Muscle of back (tissue), 11 donors: ENCODE results near the gene ZRANB3. TPM values are rescaled to one million over a fixed set of nuclear protein-coding genes. Genes with fewer than 3 reads are reported as not detected.
"Not testable (repeated sequence)": the region's sequence is repeated elsewhere in the genome, so short reads cannot be mapped to it uniquely, and the experiment has no call there.

Experiments
- DNase-seq, 3 donors: peaks; one replicate each; pipeline versions ENCODE4 v3.0.0 to v3.0.0-alpha.2; 2013
- polyA plus RNA-seq, 10 donors: library from polyadenylated mRNA; unstranded; fragments of 120-200 nt; gene quantifications; one replicate each; pipeline ENCODE4 v1.2.1, GENCODE V29; 2013; ENCODE audit not compliant: insufficient read length in 10 of 10

ZRANB3 gene
- polyA plus RNA-seq, 10 donors: 4.9 to 9.5 (median 6.4) TPM

DNA sequence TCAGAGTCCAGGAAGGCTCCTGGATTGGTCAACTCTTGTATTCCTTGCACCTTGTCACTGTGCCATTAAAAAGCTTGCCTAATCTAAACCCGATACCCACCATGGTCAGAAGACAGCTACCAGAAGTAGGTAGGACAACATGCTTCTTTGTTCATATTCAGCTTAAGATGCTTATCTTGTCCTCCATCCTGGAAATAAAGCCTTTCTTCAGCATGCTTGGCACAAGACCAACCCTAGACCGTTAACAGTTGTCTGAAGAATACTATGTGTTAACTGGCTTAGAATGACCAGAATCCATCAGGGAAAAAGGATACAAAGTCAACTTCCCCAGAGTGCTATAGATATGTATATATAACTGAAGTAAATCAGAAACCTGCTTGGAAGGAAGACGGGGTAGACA, 193.9 kb downstream of the ZRANB3 start:
- peak in 1 of 3 donors; percentile 3 for DNase-seq

DNA sequence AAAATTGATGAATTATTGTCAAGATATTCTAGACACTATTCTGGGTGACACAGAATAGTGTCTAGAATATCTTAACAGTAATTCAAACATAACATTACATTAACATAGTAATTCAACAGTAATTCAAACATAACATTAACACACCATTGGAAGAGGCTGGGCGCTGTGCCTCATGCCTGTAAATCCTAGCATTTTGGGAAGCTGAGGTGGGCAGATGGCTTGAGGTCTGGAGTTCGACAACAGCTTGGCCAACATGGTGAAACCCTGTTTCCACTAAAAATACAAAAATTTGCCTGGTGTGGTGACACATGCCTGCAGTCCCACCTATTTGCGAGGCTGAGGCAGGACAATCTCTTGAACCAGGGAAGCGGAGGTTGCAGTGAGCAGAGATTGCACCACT, 195.8 kb downstream of the ZRANB3 start:
- DNase-seq: no peak

DNA sequence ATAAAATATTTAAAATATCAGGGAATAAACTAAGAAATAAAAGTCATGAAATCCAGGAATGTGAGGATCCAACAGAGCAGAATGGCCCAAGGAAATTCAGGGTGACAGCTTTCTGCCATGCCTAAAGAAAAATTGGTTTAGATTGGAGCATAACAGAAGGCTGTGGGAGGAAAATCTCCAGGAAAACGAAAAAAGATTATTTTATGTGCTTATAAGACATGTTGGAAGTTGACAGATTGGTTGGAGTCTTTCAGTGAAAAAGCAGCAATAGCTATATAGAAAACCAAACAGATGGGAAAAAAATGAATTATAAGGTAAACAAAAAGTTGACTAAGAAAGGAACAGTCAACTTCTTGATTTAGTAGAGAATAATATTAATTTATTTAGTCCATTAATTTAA, 203.9 kb downstream of the ZRANB3 start:
- DNase-seq: no peak

DNA sequence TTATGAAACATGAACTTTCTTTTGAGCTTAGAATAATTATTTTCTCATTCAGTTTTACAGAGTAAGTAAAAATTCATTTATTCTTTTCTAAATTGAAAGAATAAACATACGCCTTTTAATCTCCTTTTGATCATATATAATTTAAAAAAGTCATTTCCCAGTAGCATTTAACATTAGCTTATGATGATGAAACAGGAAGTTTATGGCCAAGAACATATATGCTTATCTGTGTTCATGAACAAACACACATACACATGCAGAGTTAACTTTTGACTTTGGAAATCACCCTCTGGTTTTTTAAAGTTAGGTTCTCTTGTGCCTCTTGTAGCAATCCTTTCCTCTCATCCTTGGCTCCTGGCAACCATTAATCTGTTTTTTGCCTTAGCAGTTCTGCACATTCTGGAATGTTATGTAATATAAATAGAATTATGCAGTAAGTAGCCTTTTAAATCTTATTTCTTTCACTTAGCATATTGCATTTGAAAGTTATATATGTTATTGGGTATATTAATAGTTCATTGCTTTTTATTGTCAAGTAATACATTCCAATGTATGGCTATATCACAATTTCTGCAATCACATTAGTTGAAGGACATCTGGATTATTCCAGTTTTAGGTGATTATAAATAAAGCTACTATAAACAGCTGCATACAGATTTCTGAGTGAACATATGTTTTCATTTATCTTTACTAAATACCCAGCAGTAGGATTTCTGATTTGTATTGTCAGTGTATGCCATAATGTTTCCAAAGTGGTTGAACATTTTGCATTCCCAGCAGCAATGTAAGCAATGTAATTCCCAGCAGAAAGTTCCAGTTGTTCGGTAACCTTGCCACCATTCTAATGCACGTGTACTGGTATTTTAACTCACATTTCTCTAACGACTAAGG, 210.3 kb downstream of the ZRANB3 start:
- DNase-seq: peak in 2 of 3 donors; percentile 3 to 39

DNA sequence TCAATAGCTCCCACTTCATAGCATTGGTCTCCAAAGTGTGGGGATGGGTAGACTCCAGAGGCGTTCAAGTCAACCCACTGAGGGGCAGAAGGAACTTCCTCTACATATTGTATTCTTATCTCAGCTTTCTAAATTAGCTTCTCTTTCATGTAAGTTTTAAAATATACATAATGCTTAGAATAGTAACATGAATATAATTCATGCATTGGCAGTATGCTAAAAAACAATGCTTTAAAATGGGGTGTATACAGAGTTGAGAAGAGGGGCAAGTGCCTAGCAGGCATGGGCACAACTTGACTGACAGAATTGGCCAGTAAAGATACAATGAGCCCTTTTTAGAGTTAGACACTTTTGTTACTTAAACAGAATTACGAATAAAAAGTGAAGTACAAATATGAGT, 212.2 kb downstream of the ZRANB3 start:
- DNase-seq: no peak

DNA sequence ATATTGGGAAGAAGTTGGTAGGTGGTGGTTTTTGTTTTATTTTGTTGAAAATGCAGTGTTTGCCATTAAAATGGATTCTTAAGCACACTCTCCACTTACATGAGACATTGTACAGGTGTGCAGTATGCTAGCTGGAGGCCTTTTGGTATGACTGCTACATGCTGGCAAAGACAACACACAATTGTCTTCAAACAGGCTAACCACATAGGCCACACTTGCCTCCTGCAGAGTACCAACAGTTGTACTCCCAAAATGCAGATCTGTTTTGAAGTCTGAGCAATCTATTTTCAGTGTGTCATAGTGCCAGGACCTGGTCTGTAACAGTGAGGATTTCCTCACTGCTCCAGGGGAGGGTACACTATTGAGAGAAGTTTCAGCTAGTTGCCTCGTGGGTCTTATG, 213.6 kb downstream of the ZRANB3 start:
- no peak for DNase-seq

DNA sequence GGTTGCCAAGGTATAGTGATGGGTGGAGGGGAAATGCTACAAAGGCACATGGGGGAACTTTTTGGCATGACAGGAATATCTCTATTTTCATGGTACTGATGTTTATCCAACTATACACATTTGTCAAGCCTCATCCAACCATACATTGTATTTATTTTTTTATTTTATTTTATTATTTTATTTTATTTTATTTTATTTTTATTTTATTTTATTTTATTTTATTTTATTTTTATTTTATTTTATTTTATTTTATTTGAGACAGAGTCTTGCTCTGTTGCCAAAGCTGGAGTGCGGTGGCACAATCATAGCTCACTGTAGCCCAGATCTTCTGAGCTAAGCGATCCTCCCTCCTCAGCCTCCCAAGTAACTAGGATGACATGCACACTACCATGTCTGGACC, 219.1 kb downstream of the ZRANB3 start:
- no peak for DNase-seq

DNA sequence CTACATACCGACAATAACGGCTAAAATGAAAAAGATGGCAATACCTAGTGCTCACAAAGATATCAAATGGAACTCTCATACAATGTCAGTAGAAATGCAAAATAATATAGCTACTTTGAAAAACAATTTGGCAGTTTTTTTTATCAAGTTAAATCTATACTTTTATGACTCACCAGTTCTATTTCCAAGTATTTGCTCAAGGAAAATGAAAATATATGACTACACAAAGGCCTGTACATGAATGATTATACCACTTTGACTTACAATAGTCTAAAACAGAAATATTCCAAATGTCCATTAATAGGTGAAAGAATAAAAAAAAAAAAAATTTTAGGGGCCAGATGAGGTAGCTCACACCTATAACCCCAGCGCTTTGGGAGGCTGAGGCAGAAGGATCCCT, 219.8 kb downstream of the ZRANB3 start:
- no peak for DNase-seq

DNA sequence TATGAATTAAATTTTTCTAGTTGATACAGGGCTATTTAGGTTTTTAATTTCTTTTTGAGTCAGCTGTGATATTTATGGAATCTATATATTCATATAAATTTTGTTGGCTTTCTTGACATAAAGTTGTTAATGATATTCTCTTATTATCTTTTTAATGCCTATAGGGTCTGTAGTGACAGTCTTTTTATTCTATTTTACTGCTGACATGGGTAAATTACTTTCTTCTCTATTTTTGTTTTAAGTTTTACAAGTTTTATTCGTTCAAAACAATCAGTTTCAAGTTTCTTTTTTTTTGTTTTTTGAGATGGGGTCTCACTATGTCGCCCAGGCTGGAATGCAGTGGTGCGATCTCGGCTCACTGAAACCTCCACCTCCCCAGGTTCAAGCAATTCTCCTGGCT, 226.3 kb downstream of the ZRANB3 start:
- DNase-seq: no peak

DNA sequence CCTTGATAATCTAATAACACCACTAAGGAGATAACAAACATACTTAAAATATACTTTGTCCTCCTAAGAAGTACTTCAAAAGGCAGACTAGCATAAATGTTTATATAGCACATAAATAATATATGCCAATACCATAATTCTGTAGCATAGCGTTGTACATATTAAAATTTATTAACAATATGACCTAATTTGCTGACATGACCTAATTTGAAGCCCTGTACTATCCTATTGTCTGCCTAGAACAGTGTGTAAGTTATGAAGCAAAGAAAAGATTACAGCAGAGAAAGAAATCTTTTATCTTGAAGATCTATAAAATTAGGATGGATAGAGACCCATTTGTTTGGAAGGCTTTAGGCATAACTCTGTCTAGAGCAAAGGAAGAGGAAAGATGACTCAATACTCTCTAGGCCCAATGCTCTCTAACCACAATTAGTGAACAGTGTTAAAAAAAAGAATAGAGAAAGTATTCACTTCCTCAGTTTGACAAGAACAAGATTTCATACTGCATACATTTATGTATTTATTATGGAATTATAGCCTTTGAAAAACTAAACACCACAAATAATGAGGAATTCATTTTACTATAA, 231.3 kb downstream of the ZRANB3 start:
- no peak for DNase-seq

DNA sequence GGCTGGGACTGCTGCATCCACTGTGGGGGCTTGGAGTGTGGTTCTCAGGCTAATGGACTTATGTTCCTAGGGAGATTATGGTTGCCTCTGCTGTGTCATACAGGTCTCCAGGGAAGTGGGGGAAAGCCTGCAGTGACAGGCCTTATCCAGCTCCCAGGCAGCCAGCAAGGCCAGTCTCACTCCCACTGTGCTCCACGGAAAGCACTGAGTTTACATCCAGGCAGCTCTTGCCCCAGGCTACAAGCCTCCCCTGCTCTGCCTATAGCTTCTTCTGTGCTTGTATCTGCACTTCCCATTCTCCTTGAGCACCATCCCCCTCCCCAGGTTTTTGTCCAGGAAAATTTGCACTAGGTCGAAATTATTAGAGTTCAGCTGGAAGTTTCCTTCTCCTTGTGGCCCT, 231.9 kb downstream of the ZRANB3 start:
- no peak for DNase-seq

DNA sequence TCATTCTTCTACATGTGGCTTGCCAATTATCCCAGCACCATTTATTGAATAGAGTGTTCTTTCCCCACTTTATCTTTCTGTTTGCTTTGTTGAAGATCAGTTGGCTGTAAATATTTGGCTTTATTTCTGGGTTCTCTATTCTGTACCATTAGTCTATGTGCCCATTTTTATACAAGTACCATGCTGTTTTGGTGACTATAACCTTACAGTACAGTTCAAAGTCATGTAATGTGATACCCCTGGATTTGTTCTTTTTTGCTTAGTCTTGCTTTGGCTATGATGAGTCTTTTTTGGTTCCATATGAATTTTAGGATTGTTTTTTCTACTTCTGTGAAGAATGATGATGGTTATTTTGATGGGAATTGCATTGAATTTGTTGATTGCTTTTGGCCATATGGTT, 243.9 kb downstream of the ZRANB3 start:
- not testable (repeated sequence) for DNase-seq

DNA sequence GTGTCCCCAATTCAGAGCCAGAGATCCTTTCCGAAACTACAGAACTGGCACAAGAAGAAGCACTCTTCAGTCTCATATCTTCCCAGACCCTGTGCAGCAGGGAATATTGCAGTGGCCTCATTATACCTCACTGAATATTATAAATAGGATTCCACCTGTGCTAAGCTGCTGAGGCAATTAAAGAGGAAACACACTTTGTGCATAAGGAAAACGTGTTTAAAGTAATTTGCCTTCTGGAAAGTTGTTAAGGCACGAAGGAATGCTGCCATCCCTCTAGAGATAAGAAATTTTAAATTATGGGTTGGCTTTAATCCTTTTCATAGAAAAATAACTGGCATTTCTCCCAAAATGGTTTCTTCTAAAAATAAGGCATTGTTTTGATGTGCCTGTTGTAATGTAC, 245.6 kb downstream of the ZRANB3 start:
- no peak for DNase-seq

DNA sequence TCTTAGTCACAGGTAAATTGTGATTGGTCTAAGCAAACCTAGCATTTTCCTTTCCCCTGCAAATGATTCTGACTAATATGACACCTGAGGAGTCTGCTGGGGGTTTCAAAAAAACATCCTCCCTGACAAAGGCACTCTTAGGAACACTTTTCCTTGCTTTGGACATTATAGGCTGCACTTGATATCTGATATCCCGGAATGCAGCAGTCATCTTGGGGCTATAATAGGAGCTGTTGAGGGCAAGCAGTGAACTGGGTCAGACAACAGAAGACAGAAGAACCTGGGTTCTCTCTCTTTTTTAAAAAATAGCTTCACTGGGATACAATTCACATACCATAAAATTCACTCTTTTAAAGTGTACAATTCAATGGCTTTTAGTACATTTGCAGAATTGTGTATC, 249.6 kb downstream of the ZRANB3 start:
- no peak for DNase-seq

DNA sequence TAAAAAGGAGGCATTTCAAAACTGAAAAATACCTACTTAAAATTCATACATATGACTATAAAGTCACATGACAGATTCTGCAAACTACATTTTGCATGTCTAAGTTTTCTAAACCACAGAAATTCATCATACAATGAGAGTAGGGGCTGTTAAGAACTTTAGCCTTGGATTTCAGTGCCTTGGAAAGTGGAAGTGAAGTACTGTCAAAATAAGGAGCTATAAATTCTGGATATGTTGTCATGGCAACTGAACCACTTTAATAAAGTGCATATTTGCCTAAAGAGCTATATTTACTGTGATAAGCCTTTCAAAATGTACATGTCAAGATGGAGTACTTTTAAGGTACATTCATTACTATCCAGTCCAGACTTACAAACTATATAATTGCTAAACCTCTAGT, 251.8 kb downstream of the ZRANB3 start:
- no peak for DNase-seq

DNA sequence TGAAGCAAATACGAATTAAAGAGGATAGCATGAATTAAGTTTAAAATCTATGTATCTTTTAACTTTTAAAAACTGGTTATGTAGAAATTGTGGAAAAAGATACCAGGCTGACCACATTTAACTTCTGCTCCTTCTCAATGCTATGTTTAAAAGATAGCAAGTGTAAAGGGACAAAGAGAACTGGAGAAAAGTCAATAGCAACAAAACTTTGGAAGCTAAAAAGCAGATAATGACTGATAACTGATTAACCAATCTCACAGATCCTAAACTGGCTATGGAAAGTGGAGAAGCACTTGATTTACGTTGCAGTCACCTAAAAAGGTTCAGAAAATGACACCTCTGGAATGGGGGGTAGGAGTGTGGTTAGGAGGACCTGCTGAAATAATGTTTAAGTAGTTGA, 254.5 kb downstream of the ZRANB3 start:
- DNase-seq: no peak

DNA sequence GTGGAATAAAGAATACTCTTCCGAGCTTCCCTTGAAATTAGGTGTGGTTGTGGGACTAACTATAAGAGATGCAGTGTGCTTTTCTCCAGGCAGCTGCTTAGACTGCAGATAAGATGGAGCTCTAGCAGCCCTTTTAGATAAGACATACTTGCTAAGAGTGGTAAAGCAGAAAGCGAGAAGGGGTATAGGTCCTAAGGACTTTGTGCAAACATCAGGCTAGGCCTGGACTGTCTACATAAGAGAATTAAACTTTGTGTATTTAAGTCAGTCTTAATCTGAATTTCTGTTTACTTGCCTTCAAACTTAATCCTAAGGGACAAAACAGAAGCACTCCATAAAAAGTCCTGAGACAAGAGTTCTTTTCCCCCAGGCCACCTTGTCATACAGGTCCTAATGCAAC, 260.0 kb downstream of the ZRANB3 start:
- DNase-seq: no peak

DNA sequence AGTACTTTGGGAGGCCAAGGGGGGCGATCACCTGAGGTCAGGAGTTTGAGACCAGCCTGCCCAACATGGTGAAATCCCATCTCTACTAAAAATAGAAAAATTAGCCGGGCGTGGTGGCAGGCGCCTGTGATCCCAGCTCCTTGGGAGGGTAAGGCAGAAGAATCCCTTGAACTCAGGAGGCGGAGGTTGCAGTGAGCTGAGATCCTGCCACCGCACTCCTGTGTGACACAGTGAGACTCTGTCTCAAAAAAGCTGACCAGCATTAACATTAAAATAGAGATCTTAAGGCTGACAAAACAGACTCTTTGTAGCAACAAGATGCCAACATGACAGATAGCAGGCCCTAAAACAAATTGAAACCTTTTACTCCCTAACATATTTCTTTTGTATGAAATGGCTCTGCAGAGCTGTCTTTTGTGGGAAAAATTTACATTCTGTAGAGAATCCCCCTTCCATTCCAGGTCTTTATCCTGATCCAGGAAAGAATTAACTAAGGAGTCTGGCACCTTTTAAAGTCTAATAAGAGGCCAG, 265.0 kb downstream of the ZRANB3 start:
- no peak for DNase-seq

DNA sequence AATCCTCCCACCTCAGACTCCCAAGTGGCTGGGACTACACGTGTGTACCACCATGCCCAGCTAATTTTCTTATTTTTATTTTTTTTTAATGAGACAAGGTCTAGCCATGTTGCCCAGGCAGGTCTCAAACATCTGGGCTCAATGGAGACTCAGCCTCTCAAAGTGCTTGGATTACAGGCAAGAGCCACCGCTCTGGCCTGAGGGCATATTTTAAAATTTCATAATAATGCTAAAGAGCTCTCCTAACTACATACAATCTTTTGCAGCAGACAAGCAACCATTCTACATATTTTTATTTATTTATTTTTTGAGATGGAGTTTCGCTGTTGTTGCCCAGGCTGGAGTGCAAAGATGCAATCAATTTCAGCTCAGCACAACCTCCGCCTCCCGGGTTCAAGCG, 271.9 kb downstream of the ZRANB3 start:
- DNase-seq: no peak

DNA sequence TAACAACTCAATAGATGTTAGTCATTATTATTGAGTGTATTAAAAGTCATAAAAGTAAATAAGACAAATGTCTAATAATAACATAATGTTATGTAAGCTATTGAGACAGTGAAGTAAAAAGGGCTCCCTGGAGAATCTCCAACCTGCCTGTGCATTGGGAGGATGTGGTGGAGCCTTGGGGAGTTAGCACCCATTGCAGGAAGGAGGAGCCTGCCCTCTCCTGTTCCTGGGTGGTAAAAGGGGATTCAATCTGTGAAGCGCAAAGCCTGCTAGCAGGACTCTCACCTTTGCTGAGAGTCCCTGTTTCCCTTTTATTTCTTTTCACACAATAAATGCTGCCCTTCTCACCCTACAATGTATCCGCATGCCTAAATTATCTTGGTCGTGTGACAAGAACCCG, 272.8 kb downstream of the ZRANB3 start:
- DNase-seq: no peak

DNA sequence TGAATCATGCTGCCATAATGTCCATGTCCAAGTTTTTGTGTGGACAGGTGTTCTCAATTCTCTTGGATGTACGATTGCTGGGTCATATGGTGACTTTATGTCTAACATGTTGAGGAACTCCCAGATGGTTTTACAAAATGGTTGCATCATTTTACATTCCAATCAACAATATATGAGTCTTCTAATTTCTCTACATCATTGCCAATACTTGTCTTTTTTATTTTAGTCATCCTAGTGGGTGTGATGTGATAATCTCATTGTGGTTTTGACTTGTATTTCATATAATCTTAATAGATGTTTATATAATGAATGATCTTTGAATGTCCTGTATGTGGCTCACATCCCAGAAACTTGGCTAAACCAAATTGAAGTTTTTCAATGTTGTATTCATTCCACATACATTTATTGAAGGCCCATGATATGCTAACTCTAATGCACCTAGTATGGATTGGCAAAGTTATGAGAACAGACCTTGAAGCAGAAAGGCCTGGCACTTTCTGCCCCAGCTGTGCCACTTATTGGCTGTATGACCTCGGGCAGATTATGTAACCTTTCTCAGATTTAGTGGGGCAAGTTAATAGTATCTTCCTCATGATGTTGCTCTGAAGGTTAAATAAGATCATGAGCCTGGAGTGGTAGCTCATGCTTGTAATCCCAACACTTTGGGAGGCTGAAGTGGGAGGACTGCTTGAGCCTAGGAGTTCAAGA, 273.5 kb downstream of the ZRANB3 start:
- DNase-seq: peak in 1 of 3 donors; percentile 67

DNA sequence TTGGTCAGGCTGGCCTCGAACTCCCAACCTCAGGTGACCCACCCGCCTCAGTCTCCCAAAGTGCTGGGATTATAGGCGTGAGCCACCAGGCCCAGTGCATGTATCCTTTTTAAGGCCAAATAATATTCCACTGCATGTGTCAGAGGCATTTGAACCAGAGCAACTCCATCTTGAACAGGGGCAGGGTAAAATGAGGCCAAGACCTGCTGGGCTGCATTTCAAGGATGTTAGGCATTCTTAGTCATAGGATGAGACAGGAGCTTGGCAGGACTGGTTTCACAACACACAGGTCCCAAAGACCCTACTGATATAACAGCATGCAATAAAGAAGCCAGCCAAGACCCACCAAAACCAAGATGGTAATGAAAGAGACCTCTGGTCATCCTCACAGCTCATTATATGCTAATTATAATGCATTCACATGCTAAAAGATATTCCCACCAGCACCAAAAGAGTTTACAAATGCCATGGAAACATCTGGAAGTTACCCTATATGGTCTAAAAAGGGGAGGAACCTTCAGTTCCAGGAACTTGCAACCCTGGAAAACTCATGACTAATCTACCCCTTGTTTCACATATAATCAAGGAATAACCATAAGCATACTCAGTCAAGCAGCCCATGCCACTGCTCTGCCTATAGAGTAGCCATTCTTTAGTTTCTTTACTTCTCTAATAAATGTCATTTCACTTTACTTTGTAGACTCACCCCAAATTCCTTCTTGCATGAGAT, 274.3 kb downstream of the ZRANB3 start:
- peak in 1 of 3 donors; percentile 6 for DNase-seq
